HG03025 (cell line): ENCODE results near the gene EEF2KMT.

Experiments used
- ATAC-seq: cut with Tn5 transposase; IDR thresholded peaks from one replicate; pipeline ENCODE4 v1.9.1; 2021; ENCODE audit warnings: mild to moderate bottlenecking, moderate library complexity; ENCODE audit not compliant: unreplicated experiment, low FRiP score

Gene EEF2KMT

DNA sequence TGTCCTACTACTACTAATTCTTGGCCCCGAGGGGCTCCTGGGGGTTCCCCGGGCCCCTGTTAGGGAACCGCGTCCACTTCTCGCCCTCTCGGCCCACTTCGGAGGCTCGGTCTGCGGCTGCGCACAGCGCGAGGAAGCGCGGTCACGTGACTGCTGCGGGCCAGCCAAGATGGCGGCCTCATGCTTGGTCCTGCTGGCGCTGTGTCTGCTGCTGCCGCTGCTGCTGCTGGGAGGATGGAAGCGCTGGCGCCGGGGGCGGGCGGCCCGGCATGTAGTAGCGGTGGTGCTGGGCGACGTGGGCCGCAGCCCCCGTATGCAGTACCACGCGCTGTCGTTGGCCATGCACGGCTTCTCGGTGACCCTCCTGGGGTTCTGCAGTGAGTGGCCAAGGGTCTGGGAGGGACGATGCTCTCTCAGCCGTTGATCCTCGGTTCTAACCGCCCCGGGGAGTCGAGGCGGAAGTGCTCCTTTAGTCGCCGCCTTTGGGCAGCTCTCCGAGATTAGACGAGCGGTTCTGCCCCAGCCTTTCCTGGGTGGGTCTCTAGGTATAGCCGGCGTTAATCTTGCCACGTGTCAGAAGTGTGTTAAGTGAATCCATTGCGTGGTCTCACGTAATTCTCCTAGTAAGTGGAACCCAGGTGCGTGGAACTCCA lies 25.8 kb downstream of the EEF2KMT start, which contains the start of gene ALG1:
TSS of gene ALG1 (plus strand) at position 163 of the 653 bp plus-strand sequence. CDS start at position 170, 7 bp downstream.
- ATAC-seq: peak; percentile 76

DNA sequence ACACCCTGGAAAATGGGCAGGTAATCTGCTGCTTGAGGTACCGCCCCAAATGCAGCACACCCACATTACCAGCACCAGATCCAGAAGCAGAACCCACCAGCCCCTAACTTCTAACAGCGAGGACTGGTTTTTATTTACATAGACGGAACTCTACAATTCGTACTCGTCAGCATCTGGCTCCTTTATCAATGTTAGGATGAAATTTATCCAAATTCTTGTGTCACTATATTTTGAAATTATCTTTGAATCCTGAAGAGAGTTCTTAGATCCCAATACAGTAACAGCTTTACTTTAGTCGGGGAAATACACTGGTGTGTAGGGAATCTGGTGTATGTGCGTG lies 26.3 kb downstream of the EEF2KMT start:
- ATAC-seq: no peak

DNA sequence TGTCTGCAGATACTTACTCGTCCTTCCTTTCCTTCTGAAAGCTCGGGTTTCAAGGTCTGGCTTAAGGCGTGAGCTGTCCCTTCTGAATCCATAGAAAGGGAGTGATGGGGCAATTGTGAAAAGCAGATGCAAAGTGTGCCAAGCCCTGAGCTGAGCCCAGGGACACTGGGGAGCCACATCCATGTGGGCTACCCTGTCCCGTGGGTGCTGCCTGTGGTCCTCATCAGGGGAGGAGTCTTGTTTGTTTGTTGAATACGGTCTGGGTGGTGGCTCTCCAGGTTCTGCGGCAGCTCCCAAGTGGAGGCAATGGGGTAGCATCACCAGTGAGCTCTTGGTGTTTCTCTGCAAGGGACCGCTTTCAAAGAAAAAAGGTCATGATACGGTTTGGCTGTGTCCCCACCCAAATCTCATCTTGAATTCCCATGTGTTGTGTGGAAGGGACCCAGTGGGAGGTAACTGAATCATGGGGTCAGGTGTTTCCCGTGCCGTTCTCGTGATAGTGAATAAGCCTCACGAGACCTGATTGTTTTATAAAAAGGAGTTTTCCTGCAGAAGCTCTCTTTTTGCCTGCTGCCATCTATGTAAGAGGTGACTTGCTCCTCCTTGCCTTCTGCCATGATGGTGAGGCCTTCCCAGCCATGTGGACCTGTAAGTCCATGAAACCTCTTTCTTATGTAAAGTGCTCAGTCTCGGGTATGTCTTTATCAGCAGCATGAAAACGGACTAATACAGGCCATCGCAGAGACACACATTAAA lies 27.0 kb downstream of the EEF2KMT start:
- no peak for ATAC-seq

DNA sequence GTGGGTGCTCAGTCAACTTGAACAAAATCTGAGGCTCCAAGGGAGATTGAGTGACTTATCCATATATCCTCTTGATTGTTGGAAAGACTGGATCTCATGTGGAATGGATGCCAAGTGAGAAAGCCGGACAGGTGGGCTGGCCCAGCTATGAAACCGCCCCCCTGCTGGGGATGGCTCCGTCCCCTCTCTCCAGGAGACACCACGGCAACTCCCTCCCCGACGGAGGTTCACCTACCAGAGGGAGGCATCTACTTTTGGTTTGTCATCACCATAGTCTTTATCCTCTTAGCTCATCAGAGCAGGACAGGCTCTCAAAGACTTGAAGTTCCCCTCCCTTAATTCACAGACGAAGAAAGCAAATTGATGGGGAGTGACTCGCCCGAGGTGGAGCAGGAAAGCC lies 27.7 kb downstream of the EEF2KMT start:
- no peak for ATAC-seq

DNA sequence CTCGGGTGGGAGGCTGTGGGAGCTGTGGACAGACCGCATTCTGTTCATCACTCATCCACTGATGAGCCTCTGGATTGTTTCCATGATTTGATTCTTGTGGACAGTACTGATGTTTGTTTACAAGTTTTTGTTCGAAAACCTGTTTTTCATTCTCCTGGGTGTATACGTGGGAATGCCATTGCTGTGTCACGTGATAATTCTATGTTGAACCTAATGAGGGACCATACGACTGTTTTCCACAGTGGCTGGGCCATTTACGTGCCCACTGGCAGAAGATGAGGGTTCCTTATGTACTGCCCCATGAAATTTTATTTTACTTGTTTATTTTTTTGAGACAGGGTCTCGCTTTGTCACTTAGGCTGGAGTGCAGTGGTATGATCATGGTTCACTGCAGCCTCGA lies 28.5 kb downstream of the EEF2KMT start:
- no peak for ATAC-seq

DNA sequence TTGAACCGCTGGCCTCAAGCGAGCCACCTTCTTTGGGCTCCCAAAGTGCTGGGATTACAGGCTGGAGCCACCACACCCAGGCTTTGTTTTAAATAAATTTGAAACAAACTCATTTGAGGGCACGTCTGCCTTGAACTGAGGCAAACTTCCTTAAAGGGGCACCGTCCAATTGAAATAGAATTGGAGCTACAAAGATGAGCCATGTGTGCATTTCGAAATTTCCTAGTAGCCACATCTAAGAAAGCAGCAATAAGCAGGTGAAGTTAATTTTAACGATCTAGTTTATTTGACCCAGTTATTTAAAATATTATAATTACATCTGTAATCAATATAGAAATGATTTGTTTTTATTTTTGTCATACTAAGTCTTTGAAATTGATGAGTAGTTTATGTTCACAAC lies 31.1 kb downstream of the EEF2KMT start:
- ATAC-seq: no peak

DNA sequence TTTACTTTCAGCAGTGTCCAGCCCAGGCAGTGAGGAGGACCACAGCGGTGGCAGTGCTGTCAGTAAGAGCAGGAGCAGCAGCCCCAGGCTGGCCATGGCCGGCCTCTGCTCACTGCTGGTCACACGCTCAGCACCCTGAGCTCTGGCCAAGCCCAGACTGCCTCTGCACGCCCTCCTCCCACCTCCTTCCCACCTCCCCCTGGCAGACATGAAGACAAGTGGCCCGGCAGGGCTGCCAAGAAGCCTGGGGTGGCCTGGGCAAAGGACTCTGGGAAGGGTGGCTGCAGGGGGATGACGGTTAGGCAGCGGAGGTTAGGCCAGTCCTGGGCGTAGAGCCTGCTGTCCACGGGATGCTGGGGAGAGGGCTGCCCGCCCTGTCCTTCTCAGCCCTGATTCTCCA lies 31.8 kb downstream of the EEF2KMT start, which contains the start of gene C16orf89:
TSS of gene C16orf89 (minus strand) at position 144 of the 400 bp plus-strand sequence. CDS start at position 96, 48 bp downstream.
- ATAC-seq: no peak

DNA sequence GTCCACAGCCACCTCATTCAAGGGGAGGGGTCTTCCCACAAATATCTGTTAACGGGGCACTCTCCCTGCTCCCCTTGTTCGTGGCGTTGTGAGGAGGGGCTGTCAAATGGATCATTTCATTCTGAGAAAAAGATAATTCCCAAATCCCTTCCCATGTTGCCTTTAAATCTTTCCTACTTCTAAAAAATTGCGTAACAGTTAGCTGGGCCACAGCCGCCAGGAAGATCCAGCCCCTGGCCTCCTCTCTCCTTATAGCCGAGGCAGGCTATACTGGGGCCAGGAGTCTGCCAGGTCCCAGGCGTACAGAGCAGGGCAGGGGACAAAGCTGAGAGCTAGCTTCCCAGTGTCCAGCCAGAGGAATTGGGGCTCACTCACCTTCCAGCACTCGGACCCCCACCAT lies 32.3 kb downstream of the EEF2KMT start:
- no peak for ATAC-seq

DNA sequence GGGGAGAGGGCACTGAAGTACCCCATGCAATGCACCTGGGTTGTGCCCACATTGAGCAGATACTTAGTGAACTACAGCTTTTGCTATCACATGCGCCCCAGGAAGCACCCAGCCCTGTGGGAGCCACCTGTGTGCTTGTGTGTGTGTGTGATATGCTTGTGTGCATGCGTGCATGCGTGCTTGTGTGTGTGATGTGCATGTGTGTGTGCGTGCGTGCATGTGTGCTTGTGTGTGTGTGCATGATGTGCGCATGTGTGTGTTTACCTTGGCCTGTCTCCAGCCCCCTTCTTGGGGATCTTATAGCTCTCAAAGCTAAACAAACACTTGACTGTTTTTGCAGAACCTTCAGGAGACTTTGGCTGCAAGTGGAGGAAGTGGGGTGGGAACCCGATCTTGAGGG lies 32.7 kb downstream of the EEF2KMT start:
- no peak for ATAC-seq

DNA sequence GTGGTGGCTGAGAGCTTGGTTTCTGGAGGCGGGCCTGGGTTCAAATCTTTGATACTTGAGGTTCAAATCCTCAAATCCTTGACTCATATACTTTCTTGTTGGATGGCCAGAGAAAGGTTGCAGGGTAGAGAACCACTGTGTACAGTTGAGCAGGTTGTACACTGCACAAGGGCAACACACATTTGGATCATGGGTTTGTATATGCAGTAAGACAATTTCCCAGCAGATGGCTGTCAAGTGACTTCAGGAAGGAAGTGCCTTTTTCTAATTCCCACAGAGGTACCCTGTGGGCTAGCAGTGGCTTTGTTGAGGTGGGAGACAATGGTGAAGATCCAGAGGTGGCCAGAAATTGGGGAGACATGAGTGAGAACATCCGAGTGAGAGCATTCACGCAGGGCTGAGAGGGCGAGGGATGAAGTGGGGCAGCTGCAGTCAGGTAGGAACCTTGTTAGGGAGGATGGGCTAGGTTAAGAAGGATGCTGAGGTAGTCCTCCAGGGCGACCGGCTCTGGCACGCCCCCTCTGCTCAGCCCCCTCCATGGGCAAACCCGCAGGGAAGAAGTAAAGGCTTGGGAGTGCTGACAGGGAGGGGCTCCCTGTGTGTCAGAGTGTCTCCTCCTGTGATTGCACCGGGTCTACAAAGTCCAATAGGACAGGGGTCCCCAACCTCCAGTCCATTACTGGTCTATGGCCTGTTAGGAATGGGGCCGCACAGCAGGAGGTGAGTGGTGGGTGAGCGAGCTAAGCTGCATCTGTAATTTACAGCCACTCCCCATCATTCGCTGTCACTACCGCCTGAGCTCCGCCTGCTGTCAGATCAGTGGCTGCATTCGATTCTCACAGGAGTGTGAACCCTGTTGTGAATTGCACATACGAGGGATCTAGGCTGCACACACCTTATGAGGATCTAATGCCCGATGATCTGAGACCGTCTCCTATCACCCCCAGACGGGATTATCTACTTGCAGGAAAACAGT lies 34.5 kb downstream of the EEF2KMT start:
- ATAC-seq: no peak

DNA sequence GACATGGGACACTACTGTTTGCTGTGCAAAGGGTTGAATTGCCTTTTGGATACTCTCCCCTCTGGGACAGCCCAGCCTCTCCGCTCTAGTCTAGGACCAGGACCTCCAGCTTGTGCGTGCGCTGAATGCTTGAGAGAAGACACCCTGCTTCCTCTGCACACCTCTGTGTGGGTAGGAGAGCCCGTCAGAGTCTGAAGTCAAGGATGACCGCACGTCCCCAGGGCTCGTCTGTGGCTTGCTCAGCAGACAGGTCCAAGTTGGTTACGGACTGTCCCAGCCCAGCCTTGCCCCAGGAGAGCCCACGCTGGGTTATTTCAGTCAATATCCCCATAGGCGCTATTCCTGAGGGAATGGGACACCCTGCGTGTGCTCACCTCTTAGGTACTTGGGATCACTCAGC lies 35.5 kb downstream of the EEF2KMT start:
- ATAC-seq: no peak

DNA sequence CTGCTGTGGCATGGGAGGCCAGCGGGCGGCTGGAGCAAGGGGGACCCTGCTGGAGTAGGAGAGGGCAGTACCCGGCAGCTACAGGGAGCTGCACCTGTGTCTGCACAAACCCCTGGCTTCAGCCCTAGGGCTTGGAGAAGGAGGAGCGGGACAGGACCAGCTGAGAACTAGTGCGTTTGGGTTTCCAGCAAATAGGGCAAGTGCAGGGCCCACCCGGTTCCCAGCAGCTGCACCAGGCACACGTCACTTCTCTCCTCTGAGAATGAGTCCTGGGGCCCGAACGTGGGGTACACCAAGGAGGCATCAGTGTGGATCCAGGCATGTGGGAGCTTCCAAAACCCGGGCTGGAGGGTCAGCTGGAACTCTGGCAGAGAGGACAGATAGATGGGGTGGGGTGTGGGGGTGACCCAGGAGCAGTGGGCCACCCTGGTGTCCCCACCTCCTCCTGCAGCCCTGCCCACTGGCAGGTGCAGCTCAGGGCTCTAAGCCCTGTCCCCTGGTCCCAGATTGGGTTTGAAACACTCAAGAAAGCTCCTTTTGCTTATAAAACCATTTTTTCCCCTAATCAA lies 37.4 kb downstream of the EEF2KMT start:
- ATAC-seq: no peak

DNA sequence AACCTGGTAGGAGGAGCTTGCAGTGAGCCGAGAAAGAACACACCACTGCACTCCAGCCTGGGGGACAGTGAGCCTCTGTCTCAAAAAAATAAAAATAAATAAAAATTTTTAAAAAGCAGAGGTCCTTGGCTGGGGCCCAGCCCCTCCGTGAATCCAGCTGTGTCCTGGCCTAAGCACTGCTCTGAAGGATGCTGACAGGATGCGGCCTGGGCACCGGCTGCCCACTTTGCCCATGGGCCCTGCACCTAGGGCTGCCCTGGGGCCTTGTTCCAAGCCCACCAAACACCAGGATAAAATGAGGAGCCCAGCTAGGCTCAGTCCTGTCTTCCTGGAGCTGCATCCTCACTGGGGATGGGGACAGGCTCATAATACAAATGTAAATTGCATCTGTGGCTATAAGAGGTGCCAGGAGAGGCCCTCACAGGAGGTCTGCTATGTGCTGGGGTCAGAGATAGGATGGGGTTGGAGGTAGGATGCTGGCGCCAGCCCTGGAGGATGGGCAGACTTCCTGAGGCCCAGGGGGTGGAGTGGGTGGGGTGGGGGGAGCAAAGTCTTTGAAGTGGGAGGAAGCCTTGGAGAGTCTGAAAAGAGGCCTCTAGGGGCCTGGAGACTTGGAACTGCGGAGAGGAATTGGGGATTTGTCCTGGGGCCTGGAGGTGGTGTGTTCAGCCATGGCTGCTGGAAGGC lies 38.1 kb downstream of the EEF2KMT start:
- no peak for ATAC-seq

DNA sequence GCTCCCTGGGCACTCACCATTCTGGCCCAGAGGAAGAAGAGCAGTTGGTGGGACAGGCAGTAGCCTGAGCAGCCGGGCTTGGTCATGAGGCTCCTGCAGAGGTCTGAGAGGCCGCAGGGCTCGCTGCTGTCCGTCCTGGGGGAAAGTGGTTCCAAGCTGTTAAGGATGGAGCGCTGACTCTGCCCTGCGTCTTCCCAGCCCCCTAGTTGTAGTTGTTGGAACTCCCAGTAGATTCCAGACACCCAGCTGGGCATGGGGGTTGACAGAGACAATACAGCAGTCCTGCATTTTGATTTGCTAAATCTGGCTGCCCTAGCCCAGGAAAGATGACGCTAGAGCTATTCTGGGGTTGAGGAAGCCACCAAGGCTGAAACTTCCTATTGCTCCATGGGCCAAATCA lies 39.1 kb downstream of the EEF2KMT start:
- no peak for ATAC-seq

DNA sequence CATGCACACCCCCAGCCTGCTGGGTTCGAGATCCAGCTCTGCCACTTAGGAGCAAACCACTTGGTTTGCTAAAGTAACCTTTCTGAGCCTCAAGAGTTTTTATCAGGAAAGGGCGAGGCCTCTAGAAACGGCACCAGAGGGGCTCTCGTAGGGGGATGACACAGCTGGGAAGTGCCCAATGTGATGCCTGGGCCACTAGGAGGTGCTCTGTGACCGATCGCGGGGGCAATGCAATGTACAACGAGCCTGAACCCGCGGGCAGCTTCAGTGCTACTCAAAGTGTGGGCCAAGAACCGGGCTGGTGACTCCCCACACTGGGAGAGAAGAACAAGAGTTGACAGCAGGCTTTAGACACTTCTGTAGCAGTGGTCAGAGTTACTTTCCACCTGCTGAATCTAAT lies 41.2 kb downstream of the EEF2KMT start:
- ATAC-seq: no peak

DNA sequence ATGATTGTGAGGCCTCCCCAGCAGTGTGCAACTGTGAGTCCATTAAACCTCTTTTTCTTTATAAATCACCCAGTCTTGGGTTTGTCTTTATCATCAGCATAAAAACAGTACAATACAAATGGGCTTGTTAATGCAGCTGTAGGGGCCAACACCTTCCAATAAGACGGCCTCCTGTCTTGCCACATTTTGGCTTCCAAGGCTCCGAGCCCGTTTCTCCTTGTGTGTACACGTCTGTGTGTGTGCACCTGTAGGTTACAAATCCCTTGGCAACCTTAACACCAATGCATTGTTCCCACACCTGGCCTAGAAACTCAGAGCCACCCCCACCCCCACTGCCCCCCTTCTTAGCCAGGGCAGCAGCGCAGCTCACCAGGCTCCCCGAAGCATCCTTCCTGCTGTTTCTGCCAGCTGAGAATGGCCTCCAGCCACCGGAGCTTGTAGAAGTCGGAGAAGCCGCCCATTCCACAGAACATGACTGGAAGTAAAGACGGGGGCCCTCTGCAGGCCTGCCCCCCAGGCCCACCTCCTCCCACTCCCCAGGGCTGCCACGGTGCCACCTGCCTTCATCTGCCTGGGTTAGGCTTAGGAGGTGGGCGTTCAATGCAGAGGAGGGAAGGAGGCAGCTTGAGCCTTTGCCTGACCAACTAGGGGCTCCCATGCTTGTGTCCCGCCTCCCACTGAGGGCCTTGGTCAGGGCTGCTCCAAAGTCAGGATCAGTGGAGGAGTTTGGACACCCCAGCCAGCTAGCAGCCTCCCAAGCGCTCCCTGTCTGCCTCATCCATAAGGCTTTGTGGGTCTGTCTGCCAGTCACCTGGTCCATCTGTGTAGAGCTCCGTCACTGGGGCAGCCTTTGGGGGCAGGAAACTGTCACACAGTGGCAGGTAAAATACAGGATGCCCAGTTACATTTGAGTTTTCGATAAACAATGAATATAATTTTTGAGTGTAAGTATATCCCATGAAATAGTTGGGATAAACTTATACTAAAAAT lies 42.4 kb downstream of the EEF2KMT start:
- no peak for ATAC-seq

DNA sequence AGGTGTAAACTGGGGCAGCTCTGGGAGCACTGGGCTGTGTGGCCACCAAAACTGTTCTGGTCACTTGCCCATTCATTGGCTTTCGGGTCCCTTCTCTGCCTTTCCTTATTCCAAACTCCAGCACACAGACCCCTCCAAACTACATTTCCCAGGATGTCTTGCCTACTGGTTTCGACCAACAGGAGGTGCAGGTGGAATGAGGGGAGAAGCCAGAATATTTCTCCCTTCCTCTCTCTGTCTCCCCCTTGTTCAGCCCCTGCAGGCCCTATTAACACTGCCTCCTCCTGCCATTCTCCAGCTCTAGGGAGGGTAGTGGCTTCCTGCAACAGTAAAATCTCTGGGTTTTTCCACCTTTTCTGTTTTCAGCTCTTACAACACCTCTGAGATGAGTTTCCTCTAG lies 50.7 kb downstream of the EEF2KMT start:
- ATAC-seq: no peak

DNA sequence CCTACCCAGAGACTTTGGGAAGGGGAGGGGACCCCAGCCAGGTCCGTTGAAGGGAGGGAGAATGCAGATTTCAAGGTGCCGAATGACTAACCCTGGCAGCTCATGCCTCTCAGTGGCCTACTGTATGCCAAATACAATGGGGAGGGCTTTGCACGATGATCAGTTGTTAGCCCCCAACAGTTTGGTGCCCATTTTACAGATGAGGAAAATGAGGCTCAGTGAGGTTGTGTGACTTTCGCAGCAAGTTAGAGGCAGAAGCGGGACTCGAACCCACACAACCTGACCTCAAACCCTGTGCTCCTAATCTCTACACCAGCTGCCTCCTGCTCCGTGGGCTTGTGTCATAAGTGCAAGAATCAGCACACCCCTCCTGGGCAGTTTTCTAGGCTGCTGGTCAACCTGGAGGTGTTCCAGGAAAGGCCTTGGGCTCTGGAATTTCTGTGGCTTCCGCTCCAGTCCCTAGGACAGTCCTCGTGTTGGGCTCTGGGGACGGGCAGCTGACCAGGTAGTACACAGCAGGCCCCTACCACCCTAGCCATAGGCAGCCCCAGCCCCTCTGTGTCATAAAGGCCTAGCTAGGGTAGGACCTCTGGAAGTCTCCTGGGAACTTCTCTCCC lies 52.0 kb downstream of the EEF2KMT start:
- no peak for ATAC-seq
